ENCODE results near the gene SUFU. TPM values are rescaled to one million over a fixed set of nuclear protein-coding genes. Genes with fewer than 3 reads are reported as not detected.

SUFU gene
- total and polyA plus RNA-seq, 2 of the 13 experiments (the other 11 are each of a cell fraction or from before 2014, with no cell fraction given), result 2.9 to 5.5 TPM

DNA sequence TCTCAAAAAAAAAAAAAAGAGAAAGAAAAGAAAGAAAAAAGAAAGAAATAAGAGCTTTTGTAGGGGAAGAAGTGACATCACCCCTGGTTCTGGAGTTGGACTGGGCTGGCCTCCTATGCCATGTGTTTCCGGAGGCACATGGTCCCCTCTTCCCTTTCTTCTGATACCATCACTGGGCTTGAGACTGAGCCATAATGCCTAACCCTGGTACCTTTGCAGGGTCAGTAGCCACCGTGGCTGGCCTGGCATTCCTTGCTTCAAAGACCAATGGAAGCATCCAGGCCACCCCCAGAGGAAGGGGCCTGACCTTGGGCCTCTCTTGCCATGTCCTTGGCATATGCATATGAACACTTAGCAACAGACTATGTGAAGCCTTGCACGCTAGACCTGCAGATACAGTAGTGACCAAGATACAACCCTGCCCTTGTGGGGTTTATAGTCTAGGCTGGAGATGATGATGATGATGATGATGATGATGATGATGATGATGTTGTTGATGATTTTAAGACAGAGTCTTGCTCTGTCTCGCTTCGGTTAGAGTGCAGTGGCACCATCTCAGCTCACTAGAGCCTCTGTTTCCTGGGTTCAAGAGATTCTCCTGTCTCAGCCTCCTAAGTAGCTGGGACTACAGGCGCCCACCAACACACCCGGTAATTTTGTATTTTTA is 31.8 kb downstream of the SUFU start:
- Histone ChIP-seq H3K27ac (ENCODE audit: extremely low read length, insufficient read depth, low read length) (no peak overlapping the region), H2AFZ (ENCODE audit: low read length) (no peak overlapping the region), H4K20me1 (ENCODE audit: insufficient read depth, low read length) (no peaks in the 10 kb centered on the region), H3K9ac (ENCODE audit: insufficient read depth, low read depth, low read length) (no peak overlapping the region), H3K4me3 (replicated peaks in 1 of 3; ENCODE audit: insufficient read depth in 1 of 3, low read depth in 2 of 3, low read length in 3 of 3) (no peak overlapping the region), H3K36me3 (replicated peaks in 1 of 2; ENCODE audit: control insufficient read depth in 1 of 2, insufficient read depth in 2 of 2, low read length in 2 of 2) (peaks cover 0 to 2% of the 10 kb centered on the region in 2 experiments; a peak in 1 of 5 replicates), H3K27me3 (ENCODE audit: control insufficient read depth in 1 of 2, insufficient read depth in 2 of 2, low read length in 2 of 2) (no peaks in the 10 kb centered on the region), H3K9me3 (ENCODE audit: low read length) (no peaks in the 10 kb centered on the region), H3K4me1 (ENCODE audit: insufficient read depth, low read length) (peaks cover 11% of the 10 kb centered on the region), H3K4me2 (ENCODE audit: low read depth, low read length) (no peak overlapping the region), H3K79me2 (ENCODE audit: insufficient read depth, low read length) (no peaks in the 10 kb centered on the region)
- in situ Hi-C loops (cut with HindIII; ENCODE audit: extremely low pct_ligation_motif_present, low pct_unique_long_range_greater_than_20kb), result no loop called here
- ATAC-seq (no peak), DNase-seq (ENCODE audit: low spot score) (no peak), FAIRE-seq (no peak)
- TF ChIP-seq, protein P1, sequence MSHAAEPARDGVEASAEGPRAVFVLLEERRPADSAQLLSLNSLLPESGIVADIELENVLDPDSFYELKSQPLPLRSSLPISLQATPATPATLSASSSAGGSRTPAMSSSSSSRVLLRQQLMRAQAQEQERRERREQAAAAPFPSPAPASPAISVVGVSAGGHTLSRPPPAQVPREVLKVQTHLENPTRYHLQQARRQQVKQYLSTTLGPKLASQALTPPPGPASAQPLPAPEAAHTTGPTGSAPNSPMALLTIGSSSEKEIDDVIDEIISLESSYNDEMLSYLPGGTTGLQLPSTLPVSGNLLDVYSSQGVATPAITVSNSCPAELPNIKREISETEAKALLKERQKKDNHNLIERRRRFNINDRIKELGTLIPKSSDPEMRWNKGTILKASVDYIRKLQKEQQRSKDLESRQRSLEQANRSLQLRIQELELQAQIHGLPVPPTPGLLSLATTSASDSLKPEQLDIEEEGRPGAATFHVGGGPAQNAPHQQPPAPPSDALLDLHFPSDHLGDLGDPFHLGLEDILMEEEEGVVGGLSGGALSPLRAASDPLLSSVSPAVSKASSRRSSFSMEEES (CRISPR knock-in tag; IDR thresholded peaks at IDR 0.05), result no peak
- TF ChIP-seq CREB1 (IDR thresholded peaks at IDR 0.05) (peak; percentile 86), CREB1 (CRISPR knock-in tag; IDR thresholded peaks at IDR 0.05) (no peak)
- no TSS peak for BruUV-seq (replicated peaks)
- CTCF ChIA-PET (ENCODE audit: low intra/inter-chr PET ratio, low total read pairs), result no interaction called here
- POLR2A ChIA-PET, result no interaction called here
- intact Hi-C loops (cut with micrococcal nuclease; ENCODE audit: unreplicated experiment), result no loop called here
- 96% methylated on average over 7 of the region's 7 CpGs for WGBS (ENCODE audit: low lambda C conversion rate)

DNA sequence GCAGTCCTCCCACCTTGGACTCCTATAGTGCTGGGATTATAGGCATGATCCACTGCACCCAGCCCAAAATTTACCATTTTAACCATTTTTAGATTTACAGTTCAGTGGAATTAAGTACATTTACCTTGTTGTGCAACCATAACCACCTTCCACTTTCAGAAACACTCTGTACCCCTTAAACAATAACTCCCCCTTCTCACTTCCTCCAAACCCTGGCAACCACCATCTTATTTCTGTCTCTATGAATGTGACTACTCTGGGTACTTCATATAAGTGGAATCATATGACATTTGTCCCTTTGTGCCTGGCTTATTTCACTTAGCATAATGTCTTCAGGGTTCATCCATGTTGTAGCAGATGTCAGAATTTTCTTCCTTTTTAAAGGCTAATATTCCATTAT is 33.6 kb downstream of the SUFU start:
- no peaks in the 10 kb centered on the region for H3K9me3 ChIP-seq (ENCODE audit: low read length)
- no peaks in the 10 kb centered on the region for H3K79me2 ChIP-seq (ENCODE audit: insufficient read depth, low read length)
- CTCF ChIA-PET (ENCODE audit: low intra/inter-chr PET ratio, low total read pairs), result no interaction called here
- DNase-seq (ENCODE audit: low spot score) (no peak), FAIRE-seq (no peak), ATAC-seq (no peak)
- H3K9ac ChIP-seq (ENCODE audit: insufficient read depth, low read depth, low read length), result no peak overlapping the region
- H4K20me1 ChIP-seq (ENCODE audit: insufficient read depth, low read length), result no peaks in the 10 kb centered on the region
- BruUV-seq (replicated peaks), result no TSS peak
- POLR2A ChIA-PET, result no interaction called here
- in situ Hi-C loops (cut with HindIII; ENCODE audit: extremely low pct_ligation_motif_present, low pct_unique_long_range_greater_than_20kb), result no loop called here
- H3K36me3 ChIP-seq (replicated peaks in 1 of 2; ENCODE audit: control insufficient read depth in 1 of 2, insufficient read depth in 2 of 2, low read length in 2 of 2), result peaks cover 0 to 2% of the 10 kb centered on the region in 2 experiments; a peak in 1 of 5 replicates
- H3K4me1 ChIP-seq (ENCODE audit: insufficient read depth, low read length), result peaks cover 11% of the 10 kb centered on the region
- no peak overlapping the region for H2AFZ ChIP-seq (ENCODE audit: low read length)
- no peak overlapping the region for H3K4me3 ChIP-seq (replicated peaks in 1 of 3; ENCODE audit: insufficient read depth in 1 of 3, low read depth in 2 of 3, low read length in 3 of 3)
- H3K4me2 ChIP-seq (ENCODE audit: low read depth, low read length), result no peak overlapping the region
- H3K27ac ChIP-seq (ENCODE audit: extremely low read length, insufficient read depth, low read length), result no peak overlapping the region
- no peaks in the 10 kb centered on the region for H3K27me3 ChIP-seq (ENCODE audit: control insufficient read depth in 1 of 2, insufficient read depth in 2 of 2, low read length in 2 of 2)
- intact Hi-C loops (cut with micrococcal nuclease; ENCODE audit: unreplicated experiment), result no loop called here
- no peak for TF ChIP-seq EED (CRISPR knock-in tag; IDR thresholded peaks at IDR 0.05)
- TF ChIP-seq KDM5B (CRISPR knock-in tag; IDR thresholded peaks at IDR 0.05; ENCODE audit: borderline replicate concordance), result no peak
- TF ChIP-seq, protein P2, sequence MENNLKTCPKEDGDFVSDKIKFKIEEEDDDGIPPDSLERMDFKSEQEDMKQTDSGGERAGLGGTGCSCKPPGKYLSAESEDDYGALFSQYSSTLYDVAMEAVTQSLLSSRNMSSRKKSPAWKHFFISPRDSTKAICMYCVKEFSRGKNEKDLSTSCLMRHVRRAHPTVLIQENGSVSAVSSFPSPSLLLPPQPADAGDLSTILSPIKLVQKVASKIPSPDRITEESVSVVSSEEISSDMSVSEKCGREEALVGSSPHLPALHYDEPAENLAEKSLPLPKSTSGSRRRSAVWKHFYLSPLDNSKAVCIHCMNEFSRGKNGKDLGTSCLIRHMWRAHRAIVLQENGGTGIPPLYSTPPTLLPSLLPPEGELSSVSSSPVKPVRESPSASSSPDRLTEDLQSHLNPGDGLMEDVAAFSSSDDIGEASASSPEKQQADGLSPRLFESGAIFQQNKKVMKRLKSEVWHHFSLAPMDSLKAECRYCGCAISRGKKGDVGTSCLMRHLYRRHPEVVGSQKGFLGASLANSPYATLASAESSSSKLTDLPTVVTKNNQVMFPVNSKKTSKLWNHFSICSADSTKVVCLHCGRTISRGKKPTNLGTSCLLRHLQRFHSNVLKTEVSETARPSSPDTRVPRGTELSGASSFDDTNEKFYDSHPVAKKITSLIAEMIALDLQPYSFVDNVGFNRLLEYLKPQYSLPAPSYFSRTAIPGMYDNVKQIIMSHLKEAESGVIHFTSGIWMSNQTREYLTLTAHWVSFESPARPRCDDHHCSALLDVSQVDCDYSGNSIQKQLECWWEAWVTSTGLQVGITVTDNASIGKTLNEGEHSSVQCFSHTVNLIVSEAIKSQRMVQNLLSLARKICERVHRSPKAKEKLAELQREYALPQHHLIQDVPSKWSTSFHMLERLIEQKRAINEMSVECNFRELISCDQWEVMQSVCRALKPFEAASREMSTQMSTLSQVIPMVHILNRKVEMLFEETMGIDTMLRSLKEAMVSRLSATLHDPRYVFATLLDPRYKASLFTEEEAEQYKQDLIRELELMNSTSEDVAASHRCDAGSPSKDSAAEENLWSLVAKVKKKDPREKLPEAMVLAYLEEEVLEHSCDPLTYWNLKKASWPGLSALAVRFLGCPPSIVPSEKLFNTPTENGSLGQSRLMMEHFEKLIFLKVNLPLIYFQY (CRISPR knock-in tag; IDR thresholded peaks at IDR 0.05; ENCODE audit: borderline replicate concordance), result no peak
- TF ChIP-seq ZNF263 (CRISPR knock-in tag; IDR thresholded peaks at IDR 0.05), result no peak
- no peak for TF ChIP-seq ISL2 (CRISPR knock-in tag; IDR thresholded peaks at IDR 0.05)
- no peak for TF ChIP-seq ZNF383 (CRISPR knock-in tag; IDR thresholded peaks at IDR 0.05; ENCODE audit: borderline replicate concordance)
- no peak for TF ChIP-seq NCOA5 (CRISPR knock-in tag; IDR thresholded peaks at IDR 0.05)
- TF ChIP-seq, protein P3, sequence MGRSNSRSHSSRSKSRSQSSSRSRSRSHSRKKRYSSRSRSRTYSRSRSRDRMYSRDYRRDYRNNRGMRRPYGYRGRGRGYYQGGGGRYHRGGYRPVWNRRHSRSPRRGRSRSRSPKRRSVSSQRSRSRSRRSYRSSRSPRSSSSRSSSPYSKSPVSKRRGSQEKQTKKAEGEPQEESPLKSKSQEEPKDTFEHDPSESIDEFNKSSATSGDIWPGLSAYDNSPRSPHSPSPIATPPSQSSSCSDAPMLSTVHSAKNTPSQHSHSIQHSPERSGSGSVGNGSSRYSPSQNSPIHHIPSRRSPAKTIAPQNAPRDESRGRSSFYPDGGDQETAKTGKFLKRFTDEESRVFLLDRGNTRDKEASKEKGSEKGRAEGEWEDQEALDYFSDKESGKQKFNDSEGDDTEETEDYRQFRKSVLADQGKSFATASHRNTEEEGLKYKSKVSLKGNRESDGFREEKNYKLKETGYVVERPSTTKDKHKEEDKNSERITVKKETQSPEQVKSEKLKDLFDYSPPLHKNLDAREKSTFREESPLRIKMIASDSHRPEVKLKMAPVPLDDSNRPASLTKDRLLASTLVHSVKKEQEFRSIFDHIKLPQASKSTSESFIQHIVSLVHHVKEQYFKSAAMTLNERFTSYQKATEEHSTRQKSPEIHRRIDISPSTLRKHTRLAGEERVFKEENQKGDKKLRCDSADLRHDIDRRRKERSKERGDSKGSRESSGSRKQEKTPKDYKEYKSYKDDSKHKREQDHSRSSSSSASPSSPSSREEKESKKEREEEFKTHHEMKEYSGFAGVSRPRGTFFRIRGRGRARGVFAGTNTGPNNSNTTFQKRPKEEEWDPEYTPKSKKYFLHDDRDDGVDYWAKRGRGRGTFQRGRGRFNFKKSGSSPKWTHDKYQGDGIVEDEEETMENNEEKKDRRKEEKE (IDR thresholded peaks at IDR 0.05), result no peak

Measured in HepG2 (cell line).